Posterior vena cava (tissue), 2 donors: Measurements from ENCODE around the gene NAGPA. TPM values are rescaled to one million over a fixed set of nuclear protein-coding genes. Genes with fewer than 3 reads are reported as not detected.
A peak's percentile ranks its signal among the peaks of the same experiment; 100 is the strongest.
"Not testable (repeated sequence)": the region's sequence is repeated elsewhere in the genome, so short reads cannot be mapped to it uniquely, and the experiment has no call there.

ENCODE experiments used
- DNase-seq: peaks from one replicate; pipeline ENCODE4 v3.0.0-alpha.2; 2020; ENCODE audit warnings: low spot score
- intact Hi-C, 2 donors: fragments of 100-400 bp; cut with DNase I; formaldehyde crosslinking; loops; one replicate each; pipeline versions ENCODE4 v1.14.1 to v1.14.2; 2022 to 2023
- long read RNA-seq, 2 donors: library from polyadenylated mRNA; unstranded; transcript quantifications; one replicate each; pipeline ENCODE4 v2.0.0, GENCODE V29; 2020 to 2021
- total RNA-seq, 2 donors: library from RNA; stranded (reverse); fragmentation: NEBNext Ultra II Directional; extraction: Animal tissue kit (Norgen Biotek cat#: 25700); gene quantifications; one replicate each; pipeline ENCODE4 v1.2.1, GENCODE V29; 2021
- donor health status: DM: yes; HTN: yes; CAD: no.
- donor health status: DM: yes; HTN: yes; CAD: no.

The NAGPA gene
- 1 to 10 TPM; 5.9 to 6.3 TPM for total RNA-seq
- long read RNA-seq, donor 1, partial matches to known transcripts, result 1 of 8 reads
- long read RNA-seq, donor 1, other reads (novel, unspliced or antisense), result 3 of 8 reads
- long read RNA-seq, donor 2, transcript NAGPA-201 (10 exons, 2,202 nt), result major isoform, 12 of 27 reads
- long read RNA-seq, donor 2, partial matches to known transcripts, result 6 of 27 reads
- long read RNA-seq, donor 2, other reads (novel, unspliced or antisense), result 8 of 27 reads

GRCh38 chr16:5033256-5034166, at the start of gene NAGPA:
Gene NAGPA (minus strand): TSS chr16:5033935. CDS start chr16:5033914, 21 bp downstream.
- intact Hi-C loops, result no loop called here
- peak; percentile 97 for DNase-seq

GRCh38 chr16:5080996-5081395, 47.3 kb upstream of the NAGPA start:
- DNase-seq, intact Hi-C loops: not testable (repeated sequence)

GRCh38 chr16:5080461-5080860, 46.7 kb upstream of the NAGPA start:
- intact Hi-C loops, DNase-seq: not testable (repeated sequence)

- intact Hi-C loops, result no loop called here
- no peak for DNase-seq
Observed at GRCh38 chr16:5078626-5079025, 44.9 kb upstream of the NAGPA start.

- DNase-seq, result no peak
- intact Hi-C loops, result no loop called here
Observed at GRCh38 chr16:5077304-5077703, 43.6 kb upstream of the NAGPA start.

- intact Hi-C loops, result no loop called here
- DNase-seq, result no peak
Observed at GRCh38 chr16:5075637-5076036, 41.9 kb upstream of the NAGPA start.

GRCh38 chr16:5073771-5074170, 40.0 kb upstream of the NAGPA start:
- intact Hi-C loops, result not testable (repeated sequence)
- peak; percentile 29 for DNase-seq

GRCh38 chr16:5073279-5073629, 39.5 kb upstream of the NAGPA start:
- intact Hi-C loops, result no loop called here
- DNase-seq, result no peak

- intact Hi-C loops, result no loop called here
- peak; percentile 30 for DNase-seq
Observed at GRCh38 chr16:5072334-5073278, 38.9 kb upstream of the NAGPA start.

GRCh38 chr16:5071681-5072333, 38.1 kb upstream of the NAGPA start, which contains the start of gene ALG1:
Gene ALG1 (plus strand): TSS chr16:5071843. CDS start chr16:5071850, 7 bp downstream.
- intact Hi-C loops, result no loop called here

GRCh38 chr16:5071341-5071680, 37.6 kb upstream of the NAGPA start:
- intact Hi-C loops, result no loop called here

More at GRCh38 chr16:5071681-5072333, 38.1 kb upstream of the NAGPA start, which contains the start of gene ALG1:
- DNase-seq, result peak; percentile 98

GRCh38 chr16:5070431-5071186, 36.9 kb upstream of the NAGPA start:
- DNase-seq, result peak; percentile 38
- intact Hi-C loops, result no loop called here

More at GRCh38 chr16:5071341-5071680, 37.6 kb upstream of the NAGPA start:
- DNase-seq, result no peak

- intact Hi-C loops, result loop anchor here in 1 of 2 donors (5.0 kb wide), 1 partner anchor 93 kb away; no protein-coding TSS in a partner anchor
- DNase-seq, result peak; percentile 36
Observed at GRCh38 chr16:5069854-5070253, 36.1 kb upstream of the NAGPA start.

GRCh38 chr16:5069048-5069447, 35.3 kb upstream of the NAGPA start:
- intact Hi-C loops, result loop anchor here in 1 of 2 donors (5.0 kb wide), 1 partner anchor 92 kb away; no protein-coding TSS in a partner anchor
- peak; percentile 57 for DNase-seq

GRCh38 chr16:5066511-5066910, 32.8 kb upstream of the NAGPA start:
- intact Hi-C loops, result loop anchor here in 1 of 2 donors (5.0 kb wide), 1 partner anchor 89 kb away; no protein-coding TSS in a partner anchor
- DNase-seq, result peak; percentile 58

- peak; percentile 83 for DNase-seq
- intact Hi-C loops, result loop anchor here in 1 of 2 donors (5.0 kb wide), 1 partner anchor 89 kb away; no protein-coding TSS in a partner anchor
Observed at GRCh38 chr16:5065813-5066212, 32.1 kb upstream of the NAGPA start, which contains the start of gene C16orf89. Gene C16orf89 (minus strand): TSS chr16:5065956. CDS start chr16:5065908, 48 bp downstream.

GRCh38 chr16:5065326-5065725, 31.6 kb upstream of the NAGPA start:
- intact Hi-C loops, result loop anchor here in 1 of 2 donors (5.0 kb wide), 1 partner anchor 88 kb away; no protein-coding TSS in a partner anchor
- peak; percentile 70 for DNase-seq
